Kidney tubule cell (primary cell): ENCODE data around the gene FBN3.

Source experiments
- DNase-seq: peaks from one replicate; pipeline ENCODE4 v3.0.0-alpha.2; 2018; ENCODE audit warnings: low spot score

The FBN3 gene

DNA sequence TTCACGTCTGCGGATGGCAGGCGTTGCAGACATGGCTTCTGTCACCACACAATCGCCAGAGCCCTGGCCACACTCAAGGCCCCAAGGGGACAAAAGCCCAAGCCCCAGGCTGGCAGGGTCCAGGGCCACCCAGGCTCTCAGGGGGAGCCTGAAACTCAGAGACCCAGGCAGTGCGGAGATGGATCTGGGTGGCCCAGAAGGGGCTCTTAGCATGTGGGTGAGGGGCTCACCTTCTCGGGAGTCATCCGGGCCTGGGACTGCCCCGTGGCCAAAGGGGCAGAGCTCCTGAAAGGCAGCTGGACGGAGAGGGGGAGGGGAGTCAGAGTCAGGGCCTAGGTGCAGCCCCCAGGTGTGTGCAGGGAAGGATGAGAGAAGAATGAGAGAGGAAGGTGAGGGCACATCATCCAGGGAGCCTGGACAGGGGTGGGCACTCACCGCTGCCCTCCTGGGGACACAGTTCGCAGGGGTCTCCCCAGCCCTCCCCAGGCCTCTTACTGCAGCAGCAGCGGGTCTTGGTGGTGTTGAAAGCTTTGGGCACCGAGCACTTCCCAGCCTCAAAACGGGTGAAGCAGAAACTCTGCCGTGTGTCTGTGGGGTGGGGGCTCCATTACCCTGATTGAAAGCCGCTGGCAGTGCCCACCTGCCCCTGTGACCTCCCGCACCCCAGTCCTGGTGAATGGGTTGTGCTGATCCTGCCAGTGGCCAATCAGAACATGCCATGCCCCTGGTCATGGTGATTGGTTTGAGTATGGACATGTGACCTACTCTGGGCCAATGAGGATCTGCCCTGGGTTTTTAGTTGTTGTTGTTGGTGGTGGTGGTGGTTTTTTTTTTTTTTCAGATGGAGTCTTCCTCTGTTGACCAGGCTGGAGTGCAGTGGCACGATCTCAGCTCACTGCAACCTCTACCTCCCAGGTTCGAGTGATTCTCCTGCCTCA is 59.5 kb downstream of the FBN3 start:
- no peak for DNase-seq

DNA sequence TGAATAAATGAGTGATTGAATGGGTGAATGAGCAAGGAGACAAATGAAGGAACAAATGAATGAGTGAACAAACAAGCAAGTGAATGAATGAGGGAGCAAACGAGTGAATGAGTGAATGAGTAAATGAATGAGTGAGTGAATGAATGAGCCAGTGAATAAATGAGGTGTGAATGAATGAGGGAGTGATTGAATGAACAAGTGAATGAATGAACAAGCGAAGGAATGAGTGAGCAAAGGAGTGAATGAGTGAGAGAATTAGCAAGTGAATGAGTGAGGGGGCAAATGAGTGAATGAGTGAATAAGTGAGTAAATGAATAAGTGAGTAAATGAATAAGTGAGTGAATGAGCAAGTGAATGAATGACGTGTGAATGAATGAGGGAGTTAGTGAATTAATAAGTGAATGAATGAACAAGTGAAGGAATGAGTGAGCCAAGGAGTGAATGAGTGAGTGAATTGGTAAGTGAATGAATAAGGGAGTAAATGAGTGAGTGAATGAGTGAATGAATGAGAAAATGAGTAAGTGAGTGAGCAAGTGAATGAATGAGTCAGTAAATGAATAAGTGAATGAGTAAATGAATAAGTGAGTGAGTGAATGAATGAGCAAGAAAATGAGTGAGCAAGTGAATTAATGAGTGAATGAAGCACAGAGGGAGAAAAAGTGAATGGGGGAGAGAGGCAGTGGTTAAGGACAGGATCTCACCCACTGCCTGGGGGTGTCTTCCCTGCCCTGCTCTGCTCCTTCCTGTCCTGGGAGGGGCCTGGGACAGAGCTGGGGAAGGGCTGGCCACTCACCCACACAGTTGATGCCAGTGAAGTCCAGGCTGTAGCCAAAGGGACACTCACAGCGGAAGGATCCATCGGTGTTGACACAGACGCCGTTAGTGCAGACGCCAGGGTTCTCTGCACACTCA is 60.4 kb downstream of the FBN3 start:
- DNase-seq: no peak

DNA sequence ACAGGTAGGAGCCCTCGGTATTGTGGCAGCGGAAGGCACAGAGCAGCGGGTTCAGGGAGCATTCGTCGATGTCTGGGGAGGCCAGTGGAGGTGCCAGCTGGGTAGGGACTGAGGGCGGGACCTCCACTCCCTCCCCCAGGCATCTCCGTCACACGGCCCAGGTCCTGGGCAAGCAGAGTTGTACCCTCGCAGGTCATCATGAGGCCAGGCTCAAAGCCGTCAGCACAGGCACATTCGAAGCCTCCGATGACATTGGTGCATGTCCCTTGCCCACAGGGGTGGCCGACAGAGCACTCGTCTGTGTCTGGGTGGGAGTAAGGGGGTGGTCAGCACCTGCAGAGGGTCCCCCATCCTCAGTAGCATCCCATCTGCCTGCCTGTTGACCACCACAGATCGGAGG is 61.5 kb downstream of the FBN3 start:
- DNase-seq: no peak

DNA sequence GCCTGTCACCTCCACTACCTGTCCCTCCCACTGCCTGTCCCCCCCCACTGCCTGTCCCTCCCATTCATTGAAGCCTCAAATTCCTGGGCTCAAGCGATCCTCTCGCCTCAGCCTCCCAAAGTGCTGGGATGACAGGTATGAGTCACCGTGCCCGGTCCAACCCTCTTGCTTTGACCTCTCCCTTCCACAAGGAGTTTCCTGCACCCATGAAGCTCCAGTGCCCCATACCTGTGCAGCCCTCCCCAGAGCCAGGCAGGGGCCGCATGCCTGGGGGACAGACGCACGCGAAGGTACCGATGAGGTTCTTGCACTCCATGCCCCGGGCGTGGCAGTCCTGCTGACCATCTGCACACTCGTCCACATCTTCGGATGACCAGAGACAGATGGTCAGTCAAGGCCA is 62.5 kb downstream of the FBN3 start:
- no peak for DNase-seq

DNA sequence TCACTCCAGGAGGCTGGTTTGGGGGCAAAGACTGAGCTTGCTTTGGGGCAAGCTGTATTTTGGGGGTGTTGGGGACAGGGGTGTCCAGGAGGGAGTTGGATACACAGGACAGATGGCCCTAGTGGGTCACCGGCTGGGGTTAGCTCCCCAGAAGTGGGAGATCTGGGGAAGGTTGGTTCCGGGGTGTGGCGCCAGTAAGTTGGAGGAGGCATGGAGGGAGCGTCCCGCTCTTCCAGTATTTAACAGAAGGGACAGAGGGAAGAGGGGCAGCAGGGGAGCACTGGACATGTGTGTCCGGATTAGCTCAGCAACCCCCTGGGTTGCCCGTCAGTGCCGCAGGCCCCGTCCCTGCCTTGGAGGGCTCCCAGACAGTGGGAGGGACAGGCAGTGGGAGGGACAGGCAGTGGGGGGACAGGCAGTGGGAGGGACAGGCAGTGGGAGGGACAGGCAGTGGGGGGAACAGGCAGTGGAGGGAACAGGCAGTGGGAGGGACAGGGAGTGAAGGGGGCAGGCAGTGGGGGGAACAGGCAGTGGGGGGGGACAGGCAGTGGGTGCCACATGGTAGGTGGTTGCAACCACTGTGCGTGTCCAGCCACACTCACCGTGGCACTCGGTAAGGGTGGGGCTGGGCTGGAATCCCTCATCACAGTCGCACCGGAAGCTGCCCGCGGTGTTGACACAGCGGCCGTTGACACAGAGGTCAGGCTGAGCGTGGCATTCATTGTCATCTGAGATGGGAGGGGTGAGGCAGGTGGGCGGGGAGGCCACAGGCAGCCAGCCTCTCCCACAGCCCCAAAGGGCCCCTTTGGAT is 63.6 kb downstream of the FBN3 start:
- DNase-seq: peak; percentile 22

DNA sequence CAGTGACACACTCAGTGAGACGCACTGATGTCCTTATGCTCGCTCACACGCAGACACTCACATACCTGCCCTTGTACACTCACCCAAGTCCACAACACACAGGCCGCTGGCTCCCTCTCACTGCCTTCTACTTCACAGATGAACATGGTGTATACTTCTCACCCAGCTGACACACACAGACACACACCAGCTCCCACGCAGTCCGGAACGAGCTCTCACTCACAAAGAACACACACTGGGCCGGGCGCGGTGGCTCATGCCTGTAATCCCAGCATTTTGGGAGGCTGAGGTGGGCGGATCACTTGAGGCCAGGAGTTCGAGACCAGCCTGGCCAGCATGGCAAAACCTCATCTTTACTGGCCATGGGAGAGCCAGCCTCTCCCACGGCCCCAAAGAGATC is 65.2 kb downstream of the FBN3 start:
- no peak for DNase-seq

DNA sequence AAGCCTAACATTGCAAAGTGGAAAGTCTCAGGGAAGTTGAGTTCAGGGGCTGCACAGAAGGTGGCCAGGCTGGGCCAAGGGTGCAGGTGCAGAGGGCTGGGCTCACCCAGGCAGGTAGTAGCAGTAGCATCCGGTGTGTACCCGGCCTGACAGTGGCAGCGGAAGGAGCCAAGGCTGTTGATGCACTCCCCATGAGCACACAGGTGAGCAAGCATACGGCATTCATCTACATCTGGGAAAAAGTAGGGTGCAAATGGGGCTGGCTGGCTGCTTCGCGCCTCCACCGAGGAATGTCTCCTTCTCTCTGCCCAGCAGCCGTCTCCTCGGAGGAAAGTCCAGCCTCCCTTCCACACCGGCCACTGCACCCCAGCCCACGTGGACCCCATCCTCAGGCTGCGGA is 66.3 kb downstream of the FBN3 start:
- DNase-seq: no peak

DNA sequence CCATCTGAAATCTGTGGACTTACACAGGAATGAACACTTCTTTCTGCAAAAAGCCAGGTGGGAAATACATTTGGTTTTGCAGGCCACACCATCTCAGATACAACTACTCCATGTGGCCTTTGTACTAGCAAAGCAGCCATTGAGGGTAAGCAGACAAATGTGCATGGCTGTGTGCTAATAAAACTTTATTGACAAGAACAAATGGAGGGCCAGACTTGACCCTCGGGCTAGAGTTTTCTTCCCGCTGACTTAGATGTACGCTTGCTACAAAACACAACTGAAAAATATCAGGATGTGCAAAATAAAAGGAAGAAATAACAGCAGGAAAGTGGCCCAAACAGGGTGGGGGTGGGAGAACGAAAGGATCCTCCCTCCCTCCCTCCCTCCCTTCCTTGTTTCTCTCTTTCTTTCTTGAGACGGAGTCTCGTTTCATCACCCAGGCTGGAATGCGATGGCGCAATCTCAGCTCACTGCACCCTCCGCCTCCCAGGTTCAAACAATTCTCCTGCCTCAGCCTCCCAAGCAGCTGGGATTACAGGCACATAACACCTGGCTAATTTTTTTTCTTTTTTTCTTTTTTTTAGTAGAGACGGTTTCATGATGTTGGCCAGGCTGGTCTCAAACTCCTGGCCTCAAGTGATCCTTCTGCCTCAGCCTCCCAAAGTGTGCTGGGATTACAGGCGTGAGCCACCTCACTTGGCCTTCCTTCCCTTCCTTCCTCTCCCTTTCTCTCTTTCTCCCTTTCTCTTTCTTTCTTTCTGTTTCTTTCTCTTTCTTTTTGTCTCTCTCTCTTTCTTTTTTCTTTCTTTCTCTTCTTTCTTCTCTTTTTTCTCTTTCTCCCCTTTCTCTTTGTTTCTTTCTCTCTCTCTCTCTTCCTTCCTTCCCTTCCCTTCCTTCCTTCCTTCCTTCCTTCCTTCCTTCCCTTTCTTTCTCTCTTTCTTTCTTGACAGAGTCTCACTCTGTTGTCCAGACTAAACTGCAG is 67.5 kb downstream of the FBN3 start:
- DNase-seq: no peak

DNA sequence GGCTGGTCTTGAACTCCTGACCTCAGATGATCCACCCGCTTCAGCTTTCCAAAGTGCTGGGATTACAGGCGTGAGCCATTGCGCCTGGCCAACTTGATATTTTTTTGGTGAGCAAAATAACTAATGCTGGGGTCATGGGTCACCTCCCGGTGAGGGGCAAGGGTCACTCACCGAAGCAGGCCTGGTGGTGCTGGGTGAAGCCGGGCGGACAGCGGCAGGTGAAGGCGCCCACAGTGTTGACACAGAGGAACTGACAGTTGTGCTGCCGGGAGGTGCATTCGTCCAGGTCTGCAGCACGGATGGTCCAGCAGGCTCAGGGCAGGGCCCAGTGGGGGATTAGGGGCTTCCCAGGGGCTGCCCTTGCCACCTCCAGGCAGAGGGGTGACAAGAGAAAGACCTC is 68.6 kb downstream of the FBN3 start:
- no peak for DNase-seq

DNA sequence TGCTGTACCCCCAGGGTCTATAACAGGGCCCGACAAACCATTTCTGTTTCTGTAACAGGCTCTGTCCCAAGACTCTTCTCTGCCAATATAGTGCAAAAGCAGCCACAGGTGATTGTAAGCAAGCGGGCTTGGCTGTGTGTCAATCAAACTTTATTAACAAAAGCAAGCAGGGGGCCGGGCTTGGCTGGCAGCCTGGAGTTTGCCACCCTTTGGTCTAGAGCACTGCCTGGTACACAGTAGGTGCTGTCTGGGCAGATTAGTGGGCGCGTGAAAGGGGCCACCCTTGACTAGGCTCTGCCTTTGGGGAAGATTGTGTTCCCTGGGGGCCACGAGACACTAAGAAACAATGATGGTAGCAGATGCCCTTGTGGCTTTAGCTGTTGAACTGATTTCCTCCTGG is 69.4 kb downstream of the FBN3 start:
- no peak for DNase-seq

DNA sequence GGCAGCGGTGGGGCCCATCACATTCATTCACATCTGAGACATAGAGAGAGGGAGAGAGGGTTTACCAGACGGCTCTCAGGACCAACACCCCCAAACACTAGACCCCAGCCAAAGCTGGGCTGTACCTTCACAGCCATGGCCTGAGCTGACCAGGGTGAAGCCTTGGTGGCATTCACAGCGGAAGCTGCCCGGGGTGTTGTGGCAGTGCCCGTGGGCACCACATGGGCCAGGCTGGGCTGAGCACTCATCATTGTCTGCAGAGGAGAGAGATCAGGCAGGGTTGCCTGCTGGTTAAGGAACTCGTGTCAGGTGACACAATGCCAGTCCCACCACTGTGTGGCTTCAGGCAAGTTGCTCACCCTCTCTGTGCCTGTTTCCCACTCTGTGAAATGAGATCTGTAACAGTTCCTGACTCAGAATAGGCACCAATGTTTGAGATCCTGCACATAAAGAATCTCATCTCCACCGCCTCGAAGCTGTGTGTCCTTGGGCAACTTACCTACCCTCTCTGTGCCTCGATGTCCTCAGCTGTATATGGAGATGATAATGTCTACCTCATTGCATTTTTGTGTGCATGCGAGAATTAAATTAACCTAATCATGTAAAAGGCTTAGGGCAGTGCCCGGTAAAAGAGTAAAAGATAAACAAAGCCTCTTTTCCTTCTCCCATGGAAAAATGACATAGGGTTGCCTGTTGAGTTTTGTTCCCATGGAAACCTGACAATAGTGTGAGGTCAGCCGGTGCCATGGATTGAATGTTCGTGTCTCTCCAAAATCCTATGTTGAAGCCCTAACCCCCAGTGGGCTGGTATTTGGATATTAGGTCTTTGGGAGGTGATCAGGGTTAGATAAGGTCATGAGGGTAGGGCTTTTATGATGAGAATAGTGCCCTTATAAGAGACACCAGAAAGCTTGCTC is 74.0 kb downstream of the FBN3 start:
- DNase-seq: no peak

DNA sequence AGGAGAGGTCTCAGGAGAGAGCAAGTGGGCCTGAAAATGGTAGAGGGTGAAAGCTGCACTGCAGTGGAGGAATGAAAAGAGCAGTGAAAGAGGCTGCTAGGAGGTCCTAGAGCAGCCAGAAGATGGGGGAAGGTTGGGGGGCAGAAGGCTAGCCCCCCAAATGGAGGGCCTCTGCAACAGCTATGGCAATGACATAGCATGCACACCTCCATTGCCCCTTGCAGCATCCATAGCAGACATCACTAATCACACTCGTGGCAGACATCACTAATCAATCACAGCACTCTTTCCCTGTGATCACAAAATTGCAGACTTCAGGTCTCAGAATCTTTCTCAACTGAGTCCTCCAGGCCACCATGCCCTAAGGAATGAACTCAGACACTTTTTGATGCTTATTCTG is 74.9 kb downstream of the FBN3 start:
- DNase-seq: no peak

DNA sequence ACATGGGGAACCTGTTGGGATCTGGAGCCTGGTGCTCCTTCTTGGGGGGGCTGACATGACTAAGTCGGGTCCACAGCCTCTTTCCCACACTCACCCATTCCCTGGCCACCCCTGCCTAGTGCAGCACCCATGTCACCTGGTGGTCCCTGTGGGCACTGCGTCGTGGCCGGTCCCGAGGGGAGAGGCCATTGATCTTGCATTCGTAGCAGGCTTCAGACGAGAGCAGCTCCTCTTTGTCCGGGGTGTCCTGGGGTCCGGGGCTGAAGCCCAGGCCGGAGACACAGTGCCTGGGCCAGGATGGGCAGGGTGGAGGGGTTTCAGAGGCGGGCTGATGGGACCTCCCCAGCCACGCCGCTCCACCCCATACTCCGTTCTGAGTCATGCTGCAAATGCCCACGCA is 77.5 kb downstream of the FBN3 start:
- DNase-seq: no peak

DNA sequence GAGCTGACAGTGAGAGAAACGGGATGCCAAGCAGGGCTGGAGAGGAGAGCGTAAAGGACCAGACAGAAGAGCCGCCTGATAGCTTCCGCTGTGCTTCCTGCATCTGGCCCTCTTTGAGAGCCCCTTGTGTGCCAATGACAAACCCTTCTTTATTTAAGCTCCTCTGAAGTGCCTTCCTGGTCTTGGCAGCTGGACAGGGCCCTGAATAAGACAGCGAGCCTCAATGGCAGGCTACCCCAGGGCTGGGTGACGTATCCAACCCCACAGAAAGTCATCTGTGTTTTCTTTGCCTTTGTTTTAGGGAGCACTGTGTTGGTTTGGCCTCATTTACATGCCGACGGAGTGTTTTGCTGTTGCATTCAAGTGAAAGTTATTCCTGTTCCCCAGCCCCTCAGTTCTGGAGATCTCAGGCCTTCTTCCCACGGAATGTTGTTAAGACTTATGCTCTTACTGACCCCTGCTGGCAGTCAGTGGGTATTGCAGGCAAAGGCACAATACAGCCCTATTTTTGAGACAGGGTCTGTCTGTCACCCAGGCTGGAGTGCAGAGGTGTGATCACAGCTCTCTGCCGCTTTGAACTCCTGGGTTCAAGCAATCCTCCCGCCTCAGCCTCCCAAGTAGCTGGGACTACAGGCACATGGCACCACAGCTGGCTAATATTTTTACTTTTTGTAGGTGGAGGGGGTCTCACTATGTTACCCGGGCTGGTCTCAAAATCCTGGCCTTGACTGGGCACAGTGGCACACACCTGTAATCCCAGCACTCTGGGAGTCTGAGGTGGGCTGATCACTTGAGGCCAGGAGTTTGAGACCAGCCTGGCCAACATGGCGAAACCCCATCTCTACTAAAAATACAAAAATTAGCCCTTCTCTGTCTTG is 80.1 kb downstream of the FBN3 start:
- DNase-seq: no peak

DNA sequence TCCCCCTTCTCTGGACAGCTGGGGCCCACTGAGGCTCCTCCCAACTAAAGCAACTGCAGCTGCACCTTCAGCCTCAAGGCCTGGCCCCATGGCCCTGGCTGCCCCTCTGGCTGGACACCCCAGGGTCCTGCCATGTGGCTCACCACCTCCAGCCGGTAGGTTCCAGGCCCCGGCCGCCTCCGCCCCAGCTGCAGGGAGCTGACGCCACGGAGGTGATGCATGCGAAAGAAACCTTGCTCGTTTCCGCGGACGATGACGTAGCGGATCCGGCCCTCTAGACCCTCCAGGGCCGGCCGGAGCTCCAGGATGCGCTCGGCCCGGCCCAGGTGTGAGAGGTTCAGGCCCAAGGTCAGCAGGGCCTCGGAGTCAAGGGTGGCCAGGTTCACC is 83.5 kb downstream of the FBN3 start:
- DNase-seq: no peak

DNA sequence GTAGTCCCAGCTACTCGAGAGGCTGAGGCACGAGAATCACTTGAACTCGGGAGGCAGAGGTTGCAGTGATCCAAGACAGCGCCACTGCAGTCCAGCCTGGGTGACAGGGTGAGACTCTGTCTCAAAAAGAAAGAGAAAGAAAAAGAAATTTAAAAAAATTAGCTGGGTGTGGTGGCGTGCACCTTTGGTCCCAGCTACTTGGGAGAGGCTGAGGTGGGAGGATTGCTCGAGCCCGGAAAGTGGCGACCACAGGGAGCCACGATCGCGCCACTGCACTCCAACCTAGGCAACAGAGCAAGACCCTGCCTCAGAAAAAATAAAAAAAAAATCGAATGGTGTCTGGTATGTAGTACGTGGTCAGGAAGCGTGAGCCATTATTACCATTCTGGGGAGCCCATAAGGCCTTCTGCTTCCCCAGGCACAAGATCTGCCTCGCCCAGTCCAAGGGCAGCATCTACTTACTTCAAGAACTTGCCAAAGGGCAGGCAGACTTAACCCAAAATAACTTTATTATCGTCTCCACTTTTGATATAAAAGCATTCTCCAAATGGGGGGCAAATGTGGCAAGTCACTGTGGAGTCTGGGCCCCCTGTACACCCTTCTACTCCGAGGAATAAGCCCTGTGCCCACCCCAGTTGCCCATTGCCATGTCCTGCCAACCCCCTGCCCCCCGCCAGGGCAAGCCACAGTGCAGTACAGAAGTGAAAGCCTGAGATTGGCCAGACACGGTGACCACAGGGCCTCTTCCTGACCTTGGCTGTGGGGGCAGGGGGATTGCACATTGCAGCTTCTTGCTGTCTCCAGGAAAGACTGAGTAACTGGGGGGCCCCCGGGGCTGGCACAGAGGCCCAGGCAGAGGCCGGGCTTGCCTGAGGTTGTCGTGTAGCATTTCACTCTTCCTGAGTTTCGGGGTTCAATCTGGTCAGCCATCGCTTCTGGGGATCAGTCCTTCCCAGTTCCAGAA is 84.2 kb downstream of the FBN3 start:
- DNase-seq: no peak

DNA sequence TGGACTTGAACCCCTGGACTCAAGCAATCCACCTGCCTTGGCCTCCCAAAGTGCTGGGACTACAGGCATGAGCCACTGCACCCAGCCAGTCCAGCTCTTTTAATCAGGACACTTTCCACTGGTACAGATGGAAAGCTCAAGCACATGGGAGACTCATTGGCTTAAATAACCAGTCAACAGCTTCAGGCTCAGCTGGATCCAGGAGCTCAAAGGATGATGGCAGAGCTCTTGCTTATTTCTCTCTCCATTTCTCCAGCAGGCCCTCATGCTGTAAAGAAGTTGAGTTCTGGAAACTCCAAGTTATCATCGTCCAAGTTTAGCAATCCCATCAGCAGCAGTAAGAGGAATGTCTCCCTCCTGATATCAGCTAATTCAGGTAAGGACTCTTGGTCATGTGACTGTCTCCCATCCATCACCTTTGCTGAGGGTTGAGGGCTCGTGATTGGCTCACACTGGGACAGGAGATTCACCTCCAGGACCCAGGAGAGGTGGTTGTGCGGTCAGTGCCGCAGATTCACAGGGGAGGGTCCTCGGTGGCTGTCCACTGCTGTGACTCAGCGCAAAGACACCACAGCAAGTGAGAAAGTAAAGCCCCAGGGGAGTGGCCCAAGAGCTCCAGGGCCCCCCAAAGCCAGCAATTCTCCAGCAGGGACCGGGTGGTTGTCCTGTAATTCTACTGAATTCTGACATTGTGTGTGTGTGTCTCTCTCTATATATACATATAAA is 91.7 kb downstream of the FBN3 start:
- no peak for DNase-seq
